Stimulated activated CD4-positive, alpha-beta T cell treated with anti-CD3 and anti-CD28 coated beads, TNF-alpha, amount 100 ng/mL, for 48 hours (primary cell): ENCODE measurements around the gene MMD2.
"Not testable (repeated sequence)": the region's sequence is repeated elsewhere in the genome, so short reads cannot be mapped to it uniquely, and the experiment has no call there.

ENCODE experiments used
- DNase-seq, 3 donors: peaks; one replicate each; pipeline ENCODE4 v3.0.0-alpha.2; 2020; ENCODE audit warnings: low read depth in 3 of 3

The MMD2 gene, protein sequence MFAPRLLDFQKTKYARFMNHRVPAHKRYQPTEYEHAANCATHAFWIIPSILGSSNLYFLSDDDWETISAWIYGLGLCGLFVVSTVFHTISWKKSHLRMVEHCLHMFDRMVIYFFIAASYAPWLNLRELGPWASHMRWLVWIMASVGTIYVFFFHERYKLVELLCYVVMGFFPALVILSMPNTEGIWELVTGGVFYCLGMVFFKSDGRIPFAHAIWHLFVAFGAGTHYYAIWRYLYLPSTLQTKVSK

DNA sequence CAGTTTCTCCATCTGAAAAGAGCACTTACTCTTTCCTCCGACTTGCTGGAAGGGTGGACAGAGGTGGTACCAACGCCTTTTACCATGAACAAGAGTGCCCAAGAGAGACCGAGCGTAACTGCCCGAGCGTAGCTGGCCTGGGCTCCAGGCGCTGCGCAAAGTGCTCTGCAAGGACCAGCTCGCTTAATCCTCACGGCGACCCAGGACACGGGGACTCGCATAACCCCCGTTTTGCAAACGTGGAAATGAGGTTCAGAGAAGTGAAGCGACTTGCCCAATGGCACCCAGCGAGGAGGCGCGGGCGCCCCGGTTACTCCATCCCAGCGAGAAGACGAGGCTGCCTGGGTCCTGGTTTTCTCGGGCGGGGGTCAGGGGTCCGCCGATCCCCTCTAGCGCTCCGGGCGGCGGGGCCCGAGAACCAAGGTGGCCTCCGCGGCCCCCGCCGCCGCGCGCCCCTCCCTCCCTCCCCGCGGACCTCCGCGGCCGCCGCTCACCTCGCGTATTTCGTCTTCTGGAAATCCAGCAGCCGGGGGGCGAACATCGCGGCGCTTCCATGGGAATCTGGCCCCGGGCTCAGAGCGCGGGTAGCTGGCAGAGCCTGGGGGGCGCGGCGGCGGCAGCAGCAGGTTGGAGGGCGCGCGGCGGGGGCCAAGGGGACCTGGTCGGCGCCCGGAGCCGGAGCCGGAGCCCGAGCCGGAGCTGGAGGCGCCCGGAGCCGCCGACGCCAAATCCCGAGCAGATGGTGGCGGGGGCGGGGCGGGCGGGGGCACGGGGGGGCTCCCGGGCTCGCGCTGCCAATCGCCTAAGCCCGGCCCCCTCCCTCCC lies at the start of gene MMD2:
MMD2 (minus strand) TSS at position 711 of the 825 bp plus-strand sequence; CDS start at position 541, 170 bp downstream.
- DNase-seq, result no peak

DNA sequence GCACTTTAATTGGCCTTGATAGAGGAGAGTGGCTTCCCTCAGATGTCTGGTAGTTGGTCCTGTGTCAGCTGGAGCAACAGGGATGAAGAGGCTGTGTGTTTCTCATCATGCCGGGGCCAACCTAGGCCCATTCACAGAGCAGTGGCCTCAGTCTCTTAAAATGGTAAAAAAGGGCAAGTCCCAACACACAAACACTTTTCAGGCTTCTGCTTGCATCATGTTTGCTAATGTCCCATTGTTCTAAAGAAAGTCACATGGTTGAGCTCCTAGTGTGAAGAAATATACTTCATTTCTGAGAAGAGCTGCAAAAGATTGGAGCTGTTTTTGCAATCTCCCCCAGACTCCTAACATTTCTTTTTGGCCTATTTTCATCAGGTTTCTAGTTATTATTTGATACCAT lies 46.1 kb upstream of the MMD2 start:
- DNase-seq, result no peak

DNA sequence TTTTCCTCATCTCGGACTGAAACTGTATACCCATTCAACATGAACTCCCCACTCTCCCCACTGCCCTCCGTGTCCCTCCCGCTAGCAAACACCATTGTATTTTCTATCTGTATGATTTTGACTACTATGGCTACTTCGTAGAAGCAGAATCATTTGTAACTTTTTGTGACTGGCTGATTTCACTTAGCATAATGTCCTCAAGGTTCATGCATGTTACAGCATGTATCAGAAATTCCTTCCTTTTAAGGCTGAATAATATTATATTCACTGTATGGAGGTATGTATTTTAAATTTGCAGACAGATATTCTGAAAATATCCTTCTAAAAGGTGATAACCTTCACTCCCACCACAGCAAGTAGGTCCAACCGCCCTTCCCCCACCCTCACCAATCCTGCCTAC lies 42.9 kb upstream of the MMD2 start:
- DNase-seq, result no peak

DNA sequence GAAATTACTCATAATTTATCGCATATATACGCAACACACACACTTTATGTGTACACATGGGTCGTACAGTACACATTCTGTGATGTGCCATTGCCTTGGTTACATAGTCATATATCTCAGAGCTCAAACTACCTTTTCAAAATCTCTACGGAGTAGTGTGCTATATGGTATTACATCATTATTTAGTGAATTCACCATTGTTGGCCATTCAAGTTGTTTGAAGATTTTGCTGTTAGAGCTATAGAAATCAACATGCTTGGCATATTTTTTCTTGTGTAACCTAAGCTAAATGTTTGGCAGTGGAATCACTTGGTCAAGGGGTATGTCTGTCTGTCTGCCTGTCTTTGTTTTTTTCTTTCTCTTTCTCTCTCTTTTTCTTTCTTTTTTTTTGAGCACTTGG lies 42.0 kb upstream of the MMD2 start:
- no peak for DNase-seq

DNA sequence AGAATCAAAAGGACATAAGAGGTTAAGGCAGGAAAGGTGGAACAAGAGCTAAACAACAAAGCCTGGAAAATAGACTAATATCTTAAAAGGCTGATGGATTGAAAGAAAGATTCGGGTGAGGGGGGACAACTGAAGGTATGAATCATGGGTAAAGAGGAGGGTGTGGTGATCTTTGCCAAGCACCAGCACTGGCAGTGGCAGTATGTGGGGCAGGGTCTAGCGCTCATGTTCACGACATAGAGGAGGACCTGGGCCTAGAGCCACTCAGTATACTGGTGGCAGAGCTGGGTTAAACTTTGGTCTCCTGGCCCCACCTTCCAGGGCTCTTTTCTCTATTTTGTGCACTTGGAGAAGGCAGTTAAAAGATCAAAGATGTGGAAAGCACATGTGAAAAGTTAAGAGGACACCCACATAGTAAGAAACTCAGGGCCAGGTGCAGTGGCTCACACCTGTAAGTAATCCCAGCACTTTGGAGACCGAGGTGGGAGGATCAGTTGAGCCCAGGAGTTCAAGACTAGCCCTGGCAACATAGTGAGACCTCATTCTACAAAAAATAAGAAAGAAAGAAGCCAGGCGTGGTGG lies 40.5 kb upstream of the MMD2 start:
- no peak for DNase-seq

DNA sequence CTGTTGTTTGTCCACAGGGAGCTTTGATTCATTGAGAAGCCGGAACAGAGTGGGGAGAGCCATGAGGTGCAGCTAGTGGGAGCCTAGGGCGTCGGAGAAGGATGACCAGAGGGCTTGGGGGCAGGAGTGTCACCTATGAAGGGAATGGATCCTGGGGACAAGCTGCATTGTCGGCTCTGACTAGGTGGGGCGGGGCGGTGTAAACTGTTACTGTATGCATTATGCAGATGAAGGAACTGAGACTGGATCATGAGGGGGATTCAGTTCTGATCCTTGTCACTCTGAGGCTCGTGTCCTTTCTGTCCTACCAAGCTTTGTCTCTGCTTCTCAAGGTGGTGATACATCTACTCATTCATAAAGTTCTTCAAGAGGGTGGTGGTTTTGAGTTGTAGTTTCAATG lies 39.9 kb upstream of the MMD2 start:
- no peak for DNase-seq

DNA sequence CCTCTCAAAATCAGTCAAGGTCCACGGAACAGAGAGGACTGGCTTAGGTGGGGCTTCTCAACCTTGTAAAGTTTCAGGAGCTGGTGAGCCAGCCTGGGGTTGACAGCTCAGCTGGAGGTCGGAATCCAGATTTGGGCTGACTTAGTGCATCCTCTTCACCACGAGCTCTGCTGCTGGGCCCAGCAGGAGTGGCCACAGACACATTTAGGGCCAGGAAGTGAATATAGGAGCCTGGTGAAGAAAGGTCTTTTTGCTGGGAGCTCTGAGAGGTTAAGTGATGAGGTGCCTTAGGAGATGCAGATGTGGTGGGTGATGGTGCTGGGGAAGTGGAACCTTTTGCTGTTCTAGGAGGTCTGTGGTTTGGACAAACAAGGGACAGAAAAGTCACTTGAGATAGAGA lies 39.3 kb upstream of the MMD2 start:
- no peak for DNase-seq

DNA sequence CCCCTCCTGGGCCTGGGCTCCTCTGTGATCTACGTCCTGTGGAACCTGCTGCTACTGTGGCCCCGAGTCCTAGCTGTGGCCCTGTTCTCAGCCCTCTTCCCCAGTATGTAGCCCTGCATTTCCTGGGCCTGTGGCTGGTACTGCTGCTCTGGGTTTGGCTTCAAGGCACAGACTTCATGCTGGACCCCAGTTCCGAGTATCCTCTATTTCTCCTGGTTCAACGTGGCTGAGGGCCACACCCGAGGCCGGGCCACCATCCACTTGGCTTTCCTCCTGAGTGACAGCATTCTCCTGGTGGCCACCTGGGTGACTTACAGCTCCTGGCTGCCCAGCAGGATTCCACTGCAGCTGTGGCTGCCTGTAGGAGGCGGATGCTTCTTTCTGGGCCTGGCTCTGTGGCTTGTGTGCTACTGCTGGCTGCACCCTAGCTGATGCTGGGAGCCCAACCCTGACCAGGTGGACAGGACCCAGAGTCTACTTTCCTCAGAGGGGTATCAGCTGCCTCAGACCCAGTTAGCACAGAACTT lies 37.8 kb upstream of the MMD2 start:
- DNase-seq, result no peak

DNA sequence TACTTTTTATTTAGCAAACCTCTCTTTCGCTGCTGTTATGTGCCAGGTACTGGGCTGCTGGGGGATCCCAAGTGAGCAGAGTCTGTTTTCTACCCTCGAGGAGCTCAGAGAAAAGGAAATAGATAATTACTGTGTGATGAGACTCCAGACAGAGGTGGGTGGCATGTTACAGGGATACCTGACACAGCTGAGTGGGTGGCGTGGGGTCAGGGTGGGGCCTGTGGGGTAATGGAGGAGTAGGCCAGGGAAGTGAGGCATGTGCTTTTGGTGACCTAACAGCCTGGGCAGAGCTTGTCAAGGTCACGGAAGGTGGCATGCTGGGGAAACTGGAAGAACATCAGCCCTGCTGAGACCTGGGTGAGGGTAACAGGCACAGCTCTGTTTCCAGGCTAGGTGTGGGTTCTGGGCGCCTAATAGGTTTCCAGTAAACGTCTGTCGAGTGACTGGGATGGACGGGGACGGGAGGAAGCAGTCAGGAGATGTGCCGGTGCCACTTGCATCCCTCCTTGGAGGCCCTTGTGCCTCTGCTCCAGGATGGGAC lies 36.5 kb upstream of the MMD2 start:
- DNase-seq, result no peak

DNA sequence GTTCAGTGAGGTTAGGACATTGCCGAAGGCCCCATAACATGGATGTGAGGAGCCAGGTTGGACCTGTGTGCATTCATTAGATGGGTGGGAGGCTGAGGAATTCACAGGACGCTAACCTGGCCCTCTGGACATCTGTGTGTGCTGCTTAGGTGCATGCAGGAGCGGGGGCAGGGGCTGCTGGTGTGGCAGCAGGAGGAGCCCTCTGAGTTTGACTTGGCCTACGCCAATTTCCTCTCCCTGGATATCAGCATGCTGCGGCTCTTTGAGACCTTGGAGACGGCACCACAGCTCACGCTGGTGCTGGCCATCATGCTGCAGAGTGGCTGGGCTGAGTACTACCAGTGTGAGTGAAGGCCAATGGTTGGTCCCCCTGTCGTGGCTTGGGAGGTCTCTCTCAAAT lies 34.5 kb upstream of the MMD2 start:
- no peak for DNase-seq

DNA sequence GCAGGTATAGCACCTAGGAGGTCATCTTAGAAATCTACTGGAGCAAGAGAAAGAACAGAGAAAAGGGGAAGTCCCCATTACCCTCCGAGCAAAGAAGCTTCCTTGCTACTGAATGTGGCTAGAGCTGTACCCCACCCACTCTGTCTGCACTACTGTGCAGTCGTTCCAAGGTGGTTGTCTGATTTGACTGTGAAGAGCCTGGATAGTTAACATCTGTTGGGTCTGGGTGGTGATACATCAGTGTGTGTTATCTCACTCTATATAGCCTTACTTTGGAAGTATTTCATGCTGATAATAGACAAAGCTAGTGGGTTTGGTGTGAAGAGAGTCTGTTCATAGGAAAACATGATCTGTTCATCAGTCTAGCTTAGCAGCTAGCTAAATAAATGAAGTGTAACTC lies 23.8 kb upstream of the MMD2 start:
- DNase-seq, result not testable (repeated sequence)

DNA sequence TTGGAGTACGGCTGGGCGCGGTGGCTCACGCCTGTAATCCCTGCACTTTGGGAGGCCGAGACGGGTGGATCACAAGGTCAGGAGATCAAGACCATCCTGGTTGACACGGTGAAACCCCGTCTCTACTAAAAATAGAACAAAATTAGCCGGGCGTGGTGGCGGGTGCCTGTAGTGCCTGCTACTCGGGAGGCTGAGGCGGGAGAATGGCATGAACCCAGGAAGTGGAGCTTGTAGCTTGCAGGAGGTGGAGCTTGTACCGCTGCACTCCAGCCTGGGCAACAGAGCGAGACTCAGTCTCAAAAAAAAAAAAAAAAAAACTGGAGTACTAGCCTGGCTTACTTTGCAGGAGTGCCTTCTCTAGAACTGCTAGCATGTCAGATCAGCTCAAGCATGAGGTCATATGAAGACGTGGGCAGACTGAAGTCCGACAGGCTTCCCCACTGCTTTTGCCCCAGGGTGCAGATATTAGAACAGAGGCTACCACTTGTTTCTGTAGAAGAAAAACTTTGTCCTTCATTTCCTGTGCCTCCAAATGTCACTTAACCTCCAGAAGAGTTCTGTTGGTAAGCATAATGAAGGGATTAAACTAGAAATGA lies 22.4 kb upstream of the MMD2 start:
- DNase-seq, result not testable (repeated sequence)

DNA sequence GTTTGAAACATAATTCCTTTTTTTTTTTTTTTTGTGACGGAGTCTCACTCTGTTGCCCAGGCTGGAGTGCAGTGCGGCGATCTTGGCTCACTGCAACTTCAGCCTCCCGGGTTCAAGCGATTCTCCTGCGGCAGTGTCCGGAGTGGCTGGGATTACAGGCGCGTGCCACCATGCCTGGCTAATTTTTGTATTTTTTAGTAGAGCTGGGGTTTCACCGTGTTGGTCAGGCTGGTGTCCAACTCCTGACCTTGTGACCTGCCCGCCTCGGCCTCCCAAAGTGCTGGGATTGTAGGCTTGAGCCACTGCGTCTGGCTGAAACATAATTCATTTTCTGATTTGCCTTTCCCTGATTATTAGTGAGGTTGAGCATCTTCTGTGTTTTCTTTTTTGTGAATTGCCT lies 16.6 kb upstream of the MMD2 start:
- not testable (repeated sequence) for DNase-seq

DNA sequence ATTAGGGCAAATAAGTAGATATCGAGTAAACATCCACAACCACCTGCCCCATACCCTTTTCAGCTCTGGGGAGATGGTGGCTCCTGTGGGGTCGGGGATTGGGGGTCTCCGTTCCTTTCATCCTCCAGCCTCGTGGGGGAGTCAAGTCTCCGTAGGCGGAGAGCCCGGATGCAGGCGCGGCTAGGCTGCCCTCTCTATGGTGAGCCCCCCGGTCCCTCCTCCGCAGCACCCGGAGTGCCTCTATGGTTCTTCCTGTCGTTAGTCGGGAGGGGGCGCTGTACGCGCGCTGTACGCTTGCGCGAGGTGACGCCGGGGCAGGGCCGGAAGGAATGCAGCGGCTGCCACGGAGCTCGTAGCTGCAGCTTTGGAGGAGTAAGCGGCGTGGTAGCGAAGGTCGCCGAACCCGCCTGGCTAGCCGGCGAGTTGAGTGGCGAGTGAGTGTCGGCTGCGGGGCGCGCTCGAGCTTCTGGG lies 14.8 kb upstream of the MMD2 start:
- peak; percentile 85 to 90 (median 88) for DNase-seq

DNA sequence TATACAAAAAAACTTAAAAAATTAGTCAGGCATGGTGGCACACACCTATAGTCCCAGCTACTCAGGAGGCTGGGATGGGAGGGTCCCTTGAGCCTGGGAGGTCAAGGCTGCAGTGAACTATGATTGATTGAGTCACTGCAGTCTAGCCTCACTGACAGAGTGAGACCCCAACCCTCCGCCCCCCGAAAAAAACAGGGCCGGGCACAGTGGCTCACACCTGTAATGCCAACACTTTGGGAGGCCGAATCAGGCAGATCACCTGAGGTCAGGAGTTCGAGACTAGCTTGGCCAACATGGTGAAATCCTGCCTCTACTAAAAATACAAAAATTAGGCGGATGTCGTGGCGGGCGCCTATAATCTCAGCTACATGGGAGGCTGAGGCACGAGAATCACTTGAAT lies 13.5 kb upstream of the MMD2 start:
- not testable (repeated sequence) for DNase-seq

DNA sequence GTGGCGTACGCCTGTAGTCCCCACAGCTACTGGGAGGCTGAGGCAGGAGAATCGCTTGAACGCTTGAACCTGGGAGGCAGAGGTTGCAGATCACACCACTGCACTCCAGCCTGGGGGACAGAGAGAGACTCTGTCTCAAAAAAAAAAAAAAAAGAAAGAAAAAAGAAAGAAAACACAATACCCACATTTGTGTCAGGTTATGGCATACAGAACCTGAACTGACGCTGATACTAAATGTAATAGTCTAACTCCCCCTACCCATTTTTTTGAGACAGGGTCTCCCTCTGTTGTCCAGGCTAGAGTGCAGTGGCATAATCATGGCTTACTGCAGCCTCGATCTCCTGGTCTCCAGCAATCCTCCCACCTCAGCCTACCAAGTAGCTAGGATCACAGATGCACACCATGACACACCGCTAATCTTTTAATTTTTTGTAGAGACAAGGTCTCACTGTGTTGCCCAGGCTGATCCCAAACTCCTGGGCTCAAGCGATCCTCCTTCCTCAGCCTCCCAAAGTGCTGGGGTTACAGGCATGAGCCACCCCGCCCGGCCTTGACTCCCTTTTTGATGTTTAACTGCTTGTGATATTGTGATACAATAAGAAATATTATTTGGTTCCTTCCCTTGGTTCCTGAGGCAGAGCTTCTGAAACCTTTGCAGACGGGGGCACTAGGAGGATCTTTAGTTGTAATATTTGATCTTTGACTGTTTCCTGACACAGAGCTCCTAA lies 6.5 kb upstream of the MMD2 start:
- no peak for DNase-seq

DNA sequence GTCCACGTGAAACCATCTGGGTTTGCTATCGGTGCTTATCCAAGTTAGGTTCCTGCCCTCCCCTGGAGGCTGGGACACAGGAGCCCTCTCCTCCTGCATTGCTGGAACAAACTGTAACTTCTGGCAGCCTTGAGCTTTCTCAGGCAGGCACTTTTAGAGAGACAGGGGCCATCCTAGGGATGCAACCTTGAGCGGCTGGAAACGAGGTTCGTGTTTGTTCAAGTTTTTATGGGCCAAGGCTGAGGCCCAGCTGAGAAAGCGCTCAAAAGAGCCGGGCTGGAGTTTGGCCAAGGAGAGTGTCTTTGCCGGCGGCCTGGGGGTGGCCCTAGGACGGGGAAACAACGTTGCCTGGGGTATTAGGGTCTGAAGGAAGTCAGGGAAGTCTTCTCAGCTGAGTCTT lies 5.5 kb upstream of the MMD2 start:
- no peak for DNase-seq

DNA sequence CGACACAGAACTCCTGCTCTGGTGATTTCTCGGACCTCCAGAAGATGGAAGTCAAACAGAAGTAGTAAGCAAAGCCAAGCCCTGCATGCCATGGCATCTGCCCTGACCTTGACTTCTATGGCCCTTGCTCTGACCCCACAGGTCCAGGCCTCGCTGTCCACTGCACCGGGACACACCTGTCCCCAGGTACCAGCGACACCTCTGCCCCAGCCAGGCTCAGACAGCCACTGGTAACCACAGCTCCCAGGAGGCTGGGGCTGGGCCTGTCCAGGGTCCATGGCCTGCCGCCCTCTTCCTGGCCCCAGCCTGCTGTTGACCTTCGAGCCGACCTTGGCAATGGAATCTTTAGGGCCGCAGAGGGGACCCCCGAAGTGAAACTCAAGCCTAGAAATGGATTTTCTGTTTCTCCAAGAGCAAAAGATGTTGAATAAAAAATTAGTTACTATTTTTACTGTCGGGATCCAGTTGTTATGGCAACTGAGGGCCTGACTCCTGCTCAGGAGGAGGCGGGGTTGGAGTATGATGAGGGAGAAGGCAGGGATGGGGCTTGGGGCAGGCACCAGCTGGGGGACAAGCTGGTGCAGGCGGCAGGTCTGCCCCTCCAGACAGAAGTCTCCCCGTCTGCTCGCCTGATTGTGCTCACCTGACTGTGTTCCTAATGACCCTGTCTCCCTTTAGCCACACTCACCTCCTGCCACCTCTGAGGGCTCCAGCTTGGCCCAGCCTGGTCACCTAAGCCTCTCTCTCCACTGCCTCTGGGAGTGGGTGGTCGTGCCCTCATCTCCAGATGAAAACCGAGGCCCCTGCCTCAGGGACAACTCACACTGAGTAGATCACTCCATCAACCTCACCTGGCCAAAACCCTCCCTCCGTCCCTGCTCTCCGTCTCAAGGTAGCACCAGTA lies 4.1 kb upstream of the MMD2 start:
- DNase-seq, result no peak

DNA sequence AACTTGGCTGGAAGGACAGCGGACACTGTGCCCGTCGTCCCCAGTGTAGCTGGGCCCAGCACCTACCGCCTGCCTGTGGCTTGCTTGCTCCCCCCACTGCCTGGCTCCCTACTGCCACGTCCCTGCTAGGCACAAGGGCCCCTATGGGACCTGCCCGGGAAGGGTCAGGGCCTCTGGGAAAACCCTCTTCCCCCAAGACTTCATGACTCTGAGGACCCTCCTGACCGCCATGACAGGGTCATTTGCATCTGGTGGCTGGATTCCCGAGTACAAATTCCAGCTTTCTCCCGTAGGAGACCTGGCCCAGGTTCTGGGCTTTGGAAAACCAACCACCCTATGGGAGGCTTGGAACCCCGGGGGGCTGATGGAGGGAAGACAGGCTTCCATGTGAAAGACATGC lies 1.4 kb upstream of the MMD2 start:
- DNase-seq, result no peak

DNA sequence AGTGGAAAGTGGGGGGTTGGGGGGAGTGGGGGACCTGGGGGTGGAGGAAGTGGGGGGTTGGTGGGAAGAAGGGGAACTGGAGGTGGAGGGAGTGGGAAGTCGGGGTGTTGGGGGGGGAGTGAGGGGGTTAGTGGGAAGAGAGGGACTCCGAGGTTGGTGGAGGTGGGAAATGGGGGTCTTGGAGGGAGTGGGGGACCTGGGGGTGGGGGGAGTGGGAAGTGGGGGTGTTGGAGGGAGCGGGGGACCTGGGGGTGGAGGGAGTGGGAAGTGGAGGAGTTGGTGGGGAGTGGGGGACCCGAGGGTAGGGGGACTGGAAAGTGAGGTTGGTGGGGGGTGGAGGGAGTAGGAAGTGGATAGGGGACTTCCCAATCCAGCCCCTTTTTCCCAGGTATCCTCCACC lies 906 bp upstream of the MMD2 start:
- DNase-seq, result no peak
